SK-N-SH treated with all-trans-retinoic acid at 6 μM for 48 hours (cell line): Measurements from ENCODE around the gene ARFGAP3.

ENCODE experiments used
- CREB5 ChIP-seq: fragments of 250-450 bp; sonication (Bioruptor Pico); IDR thresholded peaks from 2 replicates; pipeline ENCODE4 v1.5.1; 2020; ENCODE audit warnings: low read depth, mild to moderate bottlenecking, moderate library complexity
- CSDC2 ChIP-seq: fragments of 250-450 bp; sonication (Bioruptor Pico); IDR thresholded peaks from 2 replicates; pipeline ENCODE4 v1.5.0; 2020; ENCODE audit warnings: mild to moderate bottlenecking, moderate library complexity
- ESRRG ChIP-seq: fragments of 250-450 bp; sonication (Bioruptor Pico); IDR thresholded peaks from 2 replicates; pipeline ENCODE4 v1.6.1; 2021; ENCODE audit warnings: mild to moderate bottlenecking
- ISL1 ChIP-seq: fragments of 250-450 bp; sonication (Bioruptor Pico); IDR thresholded peaks from 2 replicates; pipeline ENCODE4 v2.1.2; 2022; ENCODE audit warnings: mild to moderate bottlenecking, moderate library complexity
- OSR1 ChIP-seq: fragments of 250-450 bp; sonication (Bioruptor Pico); IDR thresholded peaks from 2 replicates; pipeline ENCODE4 v1.8.0; 2022; ENCODE audit warnings: moderate library complexity, mild to moderate bottlenecking, inconsistent platforms
- PATZ1 ChIP-seq: fragments of 250-450 bp; sonication (Bioruptor Pico); IDR thresholded peaks from 2 replicates; pipeline ENCODE4 v1.8.0; 2020; ENCODE audit warnings: mild to moderate bottlenecking, moderate library complexity, borderline replicate concordance
- SNAI2 ChIP-seq: fragments of 250-450 bp; sonication (Bioruptor Pico); IDR thresholded peaks from 2 replicates; pipeline ENCODE4 v1.5.0; 2020; ENCODE audit warnings: mild to moderate bottlenecking, moderate library complexity
- TCF4 ChIP-seq: fragments of 250-450 bp; sonication (Bioruptor Pico); IDR thresholded peaks from 2 replicates; pipeline ENCODE4 v1.8.0; 2021; ENCODE audit warnings: mild to moderate bottlenecking, moderate library complexity, borderline replicate concordance
- ZFP3 ChIP-seq: fragments of 250-450 bp; sonication (Bioruptor Pico); IDR thresholded peaks from 2 replicates; pipeline ENCODE4 v1.5.0; 2020; ENCODE audit warnings: mild to moderate bottlenecking, moderate library complexity
- ZFP30 ChIP-seq: fragments of 450-650 bp; formaldehyde crosslinking; IDR thresholded peaks from 2 replicates; pipeline ENCODE4 v1.5.0; 2022; ENCODE audit warnings: mild to moderate bottlenecking, moderate library complexity
- ZNF8 ChIP-seq: fragments of 450-650 bp; formaldehyde crosslinking; IDR thresholded peaks from 2 replicates; pipeline ENCODE4 v1.5.0; 2020; ENCODE audit warnings: mild to moderate bottlenecking, moderate library complexity

- no peak for TF ChIP-seq SNAI2
- no peak for TF ChIP-seq CSDC2 (CRISPR knock-in tag)
- no peak for TF ChIP-seq ZFP30 (CRISPR knock-in tag)
- no peak for TF ChIP-seq CREB5 (CRISPR knock-in tag)
- no peak for TF ChIP-seq ISL1
- no peak for TF ChIP-seq ESRRG (CRISPR knock-in tag)
- TF ChIP-seq ZFP3 (CRISPR knock-in tag), result no peak
- no peak for TF ChIP-seq PATZ1
- TF ChIP-seq TCF4 (CRISPR knock-in tag), result no peak
- TF ChIP-seq ZNF8 (CRISPR knock-in tag), result no peak
- no peak for TF ChIP-seq OSR1
These were observed 20.1 kb upstream of the ARFGAP3 start for GRCh38 chr22:42877158-42877557.
